Measurements from ENCODE around the gene FBXW8.

The FBXW8 gene

DNA sequence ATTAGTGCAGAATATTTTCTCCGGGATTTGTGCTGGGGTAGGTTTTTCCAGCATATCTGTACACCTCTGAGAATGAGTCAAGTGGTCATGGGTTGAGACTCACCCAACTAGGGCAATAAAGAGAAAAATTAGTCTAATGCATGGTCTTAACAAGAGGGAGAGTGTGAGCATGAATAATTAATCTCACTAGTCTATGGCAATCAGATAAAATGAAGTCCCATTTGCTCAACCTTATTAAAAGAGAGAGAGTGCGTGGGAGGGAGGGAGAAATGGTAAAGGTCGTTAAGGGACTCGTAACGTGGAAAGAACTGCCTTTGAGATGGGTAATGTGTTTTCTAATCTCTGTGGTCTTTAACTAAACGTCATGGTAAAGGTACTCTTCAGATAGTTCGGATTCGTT lies 96.8 kb downstream of the FBXW8 start:
- TF ChIP-seq, protein P1, sequence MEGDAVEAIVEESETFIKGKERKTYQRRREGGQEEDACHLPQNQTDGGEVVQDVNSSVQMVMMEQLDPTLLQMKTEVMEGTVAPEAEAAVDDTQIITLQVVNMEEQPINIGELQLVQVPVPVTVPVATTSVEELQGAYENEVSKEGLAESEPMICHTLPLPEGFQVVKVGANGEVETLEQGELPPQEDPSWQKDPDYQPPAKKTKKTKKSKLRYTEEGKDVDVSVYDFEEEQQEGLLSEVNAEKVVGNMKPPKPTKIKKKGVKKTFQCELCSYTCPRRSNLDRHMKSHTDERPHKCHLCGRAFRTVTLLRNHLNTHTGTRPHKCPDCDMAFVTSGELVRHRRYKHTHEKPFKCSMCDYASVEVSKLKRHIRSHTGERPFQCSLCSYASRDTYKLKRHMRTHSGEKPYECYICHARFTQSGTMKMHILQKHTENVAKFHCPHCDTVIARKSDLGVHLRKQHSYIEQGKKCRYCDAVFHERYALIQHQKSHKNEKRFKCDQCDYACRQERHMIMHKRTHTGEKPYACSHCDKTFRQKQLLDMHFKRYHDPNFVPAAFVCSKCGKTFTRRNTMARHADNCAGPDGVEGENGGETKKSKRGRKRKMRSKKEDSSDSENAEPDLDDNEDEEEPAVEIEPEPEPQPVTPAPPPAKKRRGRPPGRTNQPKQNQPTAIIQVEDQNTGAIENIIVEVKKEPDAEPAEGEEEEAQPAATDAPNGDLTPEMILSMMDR (IDR thresholded peaks at IDR 0.05): no peak

DNA sequence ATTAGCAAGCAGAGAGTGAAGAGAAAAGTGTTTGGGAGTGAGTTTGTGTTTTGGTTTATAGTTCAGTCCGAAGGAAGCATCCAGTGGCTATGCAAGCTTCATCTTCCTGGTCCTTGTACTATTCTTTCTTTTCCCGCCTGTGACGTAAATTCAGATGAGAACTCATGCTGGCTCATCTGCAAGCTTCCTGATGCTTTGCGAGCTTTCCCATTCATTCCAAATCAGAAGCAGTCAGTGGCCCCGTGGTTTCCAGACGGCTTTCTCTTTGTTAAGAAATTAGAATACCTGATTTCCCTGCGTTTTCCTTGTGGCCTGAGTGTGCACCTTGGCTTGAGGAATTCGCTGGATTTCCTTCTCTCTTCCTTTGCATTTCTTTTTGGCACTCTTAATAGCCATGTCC lies 99.0 kb downstream of the FBXW8 start:
- TF ChIP-seq, protein P1 (IDR thresholded peaks at IDR 0.05): no peak

DNA sequence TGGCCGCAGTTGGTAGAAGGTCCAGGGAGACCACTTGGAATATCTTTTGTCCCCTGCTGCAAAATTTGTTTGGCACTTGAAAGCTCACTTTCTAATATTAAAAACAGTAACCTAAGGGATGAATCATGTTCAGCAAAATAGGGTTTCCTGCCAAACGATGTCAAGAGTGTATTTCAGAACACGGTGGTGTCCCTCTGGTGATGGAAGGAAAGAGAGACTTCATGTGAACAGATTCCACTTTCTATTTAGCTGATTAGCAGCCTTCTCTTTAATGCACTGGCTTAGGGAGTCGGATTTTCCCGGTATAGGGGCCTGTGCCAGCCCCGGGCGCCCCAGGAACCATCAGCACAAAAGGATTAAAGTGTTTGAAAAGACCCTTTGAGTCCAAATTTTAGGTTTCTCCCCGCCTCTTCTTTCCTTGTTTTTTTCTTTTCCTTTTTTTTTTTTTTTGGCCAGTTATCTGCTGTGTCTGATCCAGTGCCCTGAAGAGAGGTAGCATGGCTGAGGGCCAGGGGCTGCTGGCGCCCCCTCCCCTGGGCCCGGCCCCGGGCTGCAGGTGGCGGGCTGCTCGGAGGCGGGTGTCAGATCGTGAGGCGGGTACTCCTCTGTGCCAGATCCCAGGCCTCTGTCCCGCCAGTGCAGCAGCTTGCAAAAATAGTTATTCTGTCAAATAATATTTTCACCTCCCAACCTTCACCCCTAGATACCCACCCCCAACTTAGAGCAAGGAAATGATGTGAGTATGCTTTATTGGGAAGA lies 100.1 kb downstream of the FBXW8 start:
- TF ChIP-seq, protein P1 (IDR thresholded peaks at IDR 0.05): no peak

DNA sequence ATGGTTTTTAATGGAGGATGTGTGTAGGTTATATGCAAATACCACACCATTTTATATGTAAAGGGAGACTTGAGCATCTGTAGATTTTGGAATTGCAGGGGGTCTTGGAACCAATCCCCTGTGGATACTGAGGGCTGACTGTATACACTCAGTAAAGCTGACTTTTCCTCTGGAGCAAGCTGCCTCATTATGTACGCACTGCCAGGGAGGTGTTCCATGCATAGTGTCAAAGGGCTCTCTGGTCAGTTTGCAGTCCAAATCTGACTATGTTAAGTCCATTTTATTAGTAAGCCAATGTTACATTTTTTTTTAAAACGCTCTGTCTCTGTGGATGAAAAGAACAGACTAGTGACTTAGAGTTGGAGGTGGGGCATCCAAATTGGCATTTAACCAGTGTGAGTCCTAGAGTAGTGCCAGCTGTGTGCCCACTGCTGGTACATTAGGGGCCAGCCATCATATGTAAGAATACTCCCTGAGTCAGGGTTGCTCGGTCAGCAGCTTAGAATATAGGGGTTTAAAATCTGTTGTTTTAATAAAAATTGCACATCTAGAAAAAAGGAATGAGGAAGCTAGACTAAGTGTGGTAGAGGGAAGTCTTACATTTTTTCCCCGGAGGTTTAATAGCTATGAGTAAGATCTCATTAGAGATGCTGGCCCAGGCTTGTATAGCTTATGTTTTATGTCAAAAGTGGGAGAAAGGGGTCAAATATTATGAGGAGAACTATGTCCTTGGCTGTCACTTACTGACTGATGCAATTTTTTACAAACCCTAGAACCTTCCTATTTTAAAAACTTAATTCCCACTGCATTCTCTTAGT lies 101.4 kb downstream of the FBXW8 start:
- TF ChIP-seq, protein P1 (IDR thresholded peaks at IDR 0.05): no peak

DNA sequence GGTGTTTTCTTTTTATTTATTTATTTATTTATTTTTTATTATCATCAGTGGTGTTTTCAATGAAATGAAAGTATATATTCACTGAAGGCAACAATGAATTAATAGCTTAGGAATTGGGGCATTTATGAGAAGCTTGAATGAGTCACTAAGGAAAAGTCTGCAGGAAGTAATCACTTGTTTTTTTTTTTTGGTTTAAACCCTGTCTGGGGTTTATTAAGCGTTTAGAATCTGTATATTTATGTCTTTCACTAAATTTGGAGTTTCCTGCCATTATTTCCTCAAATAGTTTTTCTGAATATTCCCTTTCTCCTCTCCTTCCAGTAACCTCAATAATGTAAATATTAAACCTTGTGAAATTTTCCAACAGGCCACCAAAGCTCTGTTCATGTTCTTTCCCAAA lies 103.0 kb downstream of the FBXW8 start:
- TF ChIP-seq, protein P1 (IDR thresholded peaks at IDR 0.05): no peak

DNA sequence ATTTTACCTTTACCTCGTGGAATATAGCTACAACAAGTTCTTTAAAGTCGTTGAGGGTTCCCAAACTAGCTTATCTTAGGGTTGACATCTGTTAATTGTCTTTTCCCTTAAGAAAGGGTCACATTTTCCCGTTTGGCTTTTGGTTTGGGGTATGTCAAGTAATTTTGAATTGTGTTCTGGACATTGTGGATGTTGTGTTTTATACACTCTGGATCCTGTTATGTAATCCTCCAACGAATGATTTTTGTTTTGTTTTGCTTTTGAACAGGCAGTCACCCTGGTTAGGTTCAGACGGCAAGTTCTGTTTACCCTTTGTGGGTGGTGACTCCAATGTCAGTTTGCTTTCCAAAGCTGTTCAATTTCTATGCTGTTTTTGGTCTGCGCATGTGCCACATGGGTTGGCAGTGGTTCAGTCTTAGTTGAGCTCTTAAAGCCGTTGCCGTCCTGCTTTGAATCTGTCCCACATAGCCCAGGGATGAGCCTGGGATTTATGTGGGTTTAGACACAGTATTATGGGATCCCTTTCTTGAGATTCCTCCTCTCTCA lies 103.7 kb downstream of the FBXW8 start:
- TF ChIP-seq, protein P1 (IDR thresholded peaks at IDR 0.05): no peak

DNA sequence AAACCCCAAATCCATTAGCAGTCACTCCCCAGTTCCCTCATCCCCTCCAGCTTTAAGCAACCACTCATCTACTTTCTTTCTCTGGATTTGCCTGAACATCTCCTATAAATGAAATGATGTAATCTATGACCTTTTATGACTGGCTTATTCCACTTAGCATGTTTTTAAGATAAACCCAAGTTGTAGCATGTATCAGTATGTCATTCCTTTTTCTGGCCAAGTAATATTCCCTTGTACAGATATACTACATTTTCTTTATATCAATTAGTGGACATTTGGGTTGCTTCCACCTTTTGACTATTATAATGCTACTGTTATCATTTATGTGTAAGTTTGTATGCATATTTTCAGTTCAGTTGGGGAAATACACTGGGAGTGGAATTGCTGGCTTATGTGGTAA lies 105.1 kb downstream of the FBXW8 start:
- TF ChIP-seq, protein P1 (IDR thresholded peaks at IDR 0.05): no peak

All from LNCAP (cell line).